Left cardiac atrium (tissue), 4 donors: ENCODE measurements around the gene CLEC3B. TPM values are rescaled to one million over a fixed set of nuclear protein-coding genes. Genes with fewer than 3 reads are reported as not detected.
"Not testable (repeated sequence)": the region's sequence is repeated elsewhere in the genome, so short reads cannot be mapped to it uniquely, and the experiment has no call there.

Experiments
- ATAC-seq, 2 donors: fragments of 200-7000 bp; cut with Tn5 transposase; one replicate each; pipeline ENCODE4 v1.9.1; 2020; ENCODE audit warnings: mild to moderate bottlenecking in 2 of 2, moderate library complexity in 2 of 2
- DNase-seq: peaks from one replicate; pipeline ENCODE4 v3.0.0-alpha.2; 2020
- intact Hi-C, 2 donors: fragments of 100-400 bp; cut with DNase I; formaldehyde crosslinking; loops; one replicate each; pipeline versions ENCODE4 v1.14.1 to v1.15.1; 2022 to 2023
- total RNA-seq, 2 donors: library from RNA; stranded (reverse); fragmentation: NEBNext Ultra II Directional; extraction: Animal tissue kit (Norgen Biotek cat#: 25700); gene quantifications; one replicate each; pipeline ENCODE4 v1.2.1, GENCODE V29; 2021
- donor health status: DM: no; HTN: yes; CAD: no.
- donor health status: DM: no; HTN: yes; CAD: no; lungs with severe emphysema.
- donor health status: DM: yes; HTN: yes; CAD: no.
- donor health status: Dilated cardiomyopathy.

CLEC3B gene
- total RNA-seq, 2 donors from 2014 or later = 107 to 132 TPM

DNA sequence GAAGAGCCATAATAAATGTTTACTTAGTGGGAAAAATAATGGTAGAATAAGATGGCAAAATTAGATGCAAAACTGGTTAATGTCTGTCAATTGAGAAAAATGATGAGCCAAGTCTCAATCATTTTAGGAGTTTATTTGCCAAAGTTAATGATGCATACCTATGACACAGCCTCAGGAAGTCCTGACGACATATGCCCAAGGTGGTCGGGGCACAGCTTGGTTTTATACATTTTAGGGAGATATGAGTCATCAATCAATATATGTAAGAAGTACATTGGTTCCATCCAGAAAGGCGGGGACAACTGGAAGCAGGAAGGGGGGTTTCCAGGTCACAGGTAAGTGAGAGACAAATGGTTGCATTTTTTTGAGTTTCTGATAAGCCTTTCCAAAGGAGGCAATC lies 31.5 kb downstream of the CLEC3B start:
- intact Hi-C loops = loop anchor here in 1 of 2 donors (5.0 kb wide), 1 partner anchor 115 kb away; no protein-coding TSS in a partner anchor
- ATAC-seq (no peak), DNase-seq (no peak)

DNA sequence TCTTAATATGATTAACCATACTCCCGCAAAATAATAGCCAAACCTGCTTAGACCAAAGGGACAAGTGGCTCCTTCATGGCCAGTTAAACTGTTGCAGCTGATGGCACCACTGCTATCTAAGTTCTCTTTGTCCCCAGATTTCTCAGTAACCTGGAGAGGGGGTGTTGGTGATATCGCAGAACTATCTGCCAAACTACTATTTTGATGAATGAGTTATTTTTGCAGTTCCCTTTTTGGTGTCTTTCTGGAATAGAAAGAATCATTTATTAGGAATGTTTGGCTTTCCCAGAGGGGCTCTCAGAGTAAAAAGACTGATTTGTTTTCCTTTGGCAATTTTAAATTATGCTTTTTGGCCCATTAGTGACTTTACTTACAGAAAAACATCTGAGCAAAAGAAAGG lies 33.0 kb downstream of the CLEC3B start:
- ATAC-seq (no peak), DNase-seq (no peak)
- intact Hi-C loops = loop anchor here in 1 of 2 donors (5.0 kb wide), 1 partner anchor 113 kb away; no protein-coding TSS in a partner anchor

DNA sequence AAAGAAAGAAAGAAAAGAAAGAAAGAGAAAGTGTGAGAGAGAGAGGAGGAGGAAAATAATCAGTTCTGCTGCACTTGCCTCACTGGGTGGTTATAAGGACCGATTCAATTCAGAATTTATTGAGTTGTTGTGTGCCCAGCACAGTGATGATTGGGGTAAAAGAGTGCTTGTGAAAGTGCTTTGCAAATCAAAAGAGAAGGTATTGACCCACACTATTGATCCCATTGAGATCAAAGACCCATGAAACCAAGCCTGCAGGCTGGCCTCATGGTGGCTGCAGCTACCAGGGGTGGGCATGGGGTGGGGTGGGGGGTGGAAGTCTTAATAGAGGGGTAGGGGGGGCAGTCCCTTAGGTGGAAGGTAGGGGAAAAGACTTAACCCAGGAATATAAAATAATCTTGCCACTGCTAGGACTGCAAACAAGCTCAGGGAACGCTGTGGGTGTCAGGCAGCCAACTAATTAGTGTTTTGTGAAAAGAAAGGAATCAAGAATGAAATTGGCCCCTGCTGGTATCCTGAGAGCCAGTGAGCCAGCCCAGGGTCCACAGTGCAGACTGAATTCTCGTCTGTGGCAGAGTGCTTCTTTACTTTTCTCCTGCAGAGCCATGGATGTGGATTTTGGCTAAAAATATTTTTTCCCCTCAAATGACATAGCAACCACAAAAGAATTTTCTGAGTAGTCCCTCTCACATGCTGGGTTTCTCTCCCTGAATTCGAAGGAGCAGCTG lies 34.2 kb downstream of the CLEC3B start:
- no peak for ATAC-seq
- intact Hi-C loops = no loop called here
- DNase-seq = no peak

DNA sequence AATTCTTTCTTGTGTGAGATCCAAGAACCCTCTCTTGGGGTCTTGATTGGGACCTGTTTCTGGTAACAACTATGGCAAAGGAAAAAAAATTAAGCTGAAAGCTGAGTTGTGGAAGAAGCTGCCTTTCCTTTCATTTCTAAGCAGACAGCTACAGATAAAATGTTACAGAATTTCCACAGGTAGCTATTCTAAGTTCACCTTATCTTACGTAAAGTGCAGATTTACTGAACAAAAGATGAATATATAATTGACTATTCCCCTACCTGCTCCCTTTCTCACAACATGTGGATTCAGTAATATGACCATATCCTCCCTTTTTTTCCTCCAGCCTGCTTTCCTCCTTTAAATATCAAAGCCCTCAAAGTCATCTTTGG lies 36.6 kb downstream of the CLEC3B start:
- no peak for ATAC-seq
- no peak for DNase-seq
- intact Hi-C loops = no loop called here

DNA sequence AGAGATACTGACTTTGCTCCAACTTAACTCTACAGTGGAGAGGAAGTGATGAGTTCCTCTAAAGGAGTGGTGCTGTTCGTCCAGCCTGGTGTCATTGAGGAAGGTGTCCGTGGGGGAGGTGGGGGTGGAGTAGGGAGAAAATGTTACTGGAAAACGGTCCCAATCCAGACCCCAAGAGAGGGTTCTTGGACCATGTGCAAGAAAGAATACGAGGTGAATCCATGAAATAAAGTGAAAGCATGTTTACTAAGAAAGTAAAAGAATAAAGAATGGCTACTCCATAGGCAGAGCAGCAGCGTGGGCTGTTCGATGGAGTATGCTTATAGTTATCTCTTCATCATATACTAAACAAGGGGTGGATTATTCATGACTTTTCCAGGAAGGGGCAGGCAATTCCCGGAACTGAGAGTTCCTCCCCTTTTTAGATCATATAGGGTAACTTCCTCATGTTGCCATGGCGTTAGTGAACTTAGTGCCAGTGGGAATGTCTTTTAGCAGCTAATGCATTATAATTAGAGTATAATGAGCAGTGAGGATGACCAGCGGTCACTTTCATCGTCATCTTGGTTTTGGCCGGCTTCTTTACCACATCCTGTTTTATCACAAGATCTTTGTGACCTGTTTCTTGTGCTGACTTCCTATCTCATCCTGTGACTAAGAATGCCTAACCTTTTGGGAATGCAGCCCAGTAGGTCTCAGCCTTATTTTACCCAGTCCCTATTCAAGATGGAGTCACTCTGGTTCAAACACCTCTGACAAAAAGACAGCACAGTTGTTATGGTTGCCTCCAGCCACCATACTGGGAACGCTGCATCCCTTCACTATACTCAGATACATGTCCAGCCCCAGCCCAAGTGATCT lies 38.6 kb downstream of the CLEC3B start:
- peak; percentile 19 to 75 for ATAC-seq

DNA sequence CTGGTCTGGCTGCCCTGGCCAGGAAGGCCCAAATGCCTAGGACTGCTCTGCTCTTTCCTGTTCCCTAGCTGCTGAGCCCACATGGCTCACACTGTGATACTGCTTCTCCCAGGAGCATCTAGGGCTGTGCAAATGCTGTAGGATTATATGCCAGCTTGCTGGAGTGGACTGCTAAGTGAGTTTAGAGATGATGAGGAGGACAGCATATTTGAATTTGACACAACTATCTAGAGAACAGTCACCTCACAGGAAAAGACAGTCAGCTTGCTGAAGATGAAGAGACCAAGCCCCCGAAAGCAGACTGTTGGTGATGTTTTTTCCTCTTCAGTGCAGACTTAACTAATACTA lies 39.2 kb downstream of the CLEC3B start:
- no peak for ATAC-seq
- DNase-seq = no peak
- intact Hi-C loops = no loop called here

More for the DNA sequence above, 38.6 kb downstream of the CLEC3B start:
- DNase-seq = no peak
- intact Hi-C loops = no loop called here

DNA sequence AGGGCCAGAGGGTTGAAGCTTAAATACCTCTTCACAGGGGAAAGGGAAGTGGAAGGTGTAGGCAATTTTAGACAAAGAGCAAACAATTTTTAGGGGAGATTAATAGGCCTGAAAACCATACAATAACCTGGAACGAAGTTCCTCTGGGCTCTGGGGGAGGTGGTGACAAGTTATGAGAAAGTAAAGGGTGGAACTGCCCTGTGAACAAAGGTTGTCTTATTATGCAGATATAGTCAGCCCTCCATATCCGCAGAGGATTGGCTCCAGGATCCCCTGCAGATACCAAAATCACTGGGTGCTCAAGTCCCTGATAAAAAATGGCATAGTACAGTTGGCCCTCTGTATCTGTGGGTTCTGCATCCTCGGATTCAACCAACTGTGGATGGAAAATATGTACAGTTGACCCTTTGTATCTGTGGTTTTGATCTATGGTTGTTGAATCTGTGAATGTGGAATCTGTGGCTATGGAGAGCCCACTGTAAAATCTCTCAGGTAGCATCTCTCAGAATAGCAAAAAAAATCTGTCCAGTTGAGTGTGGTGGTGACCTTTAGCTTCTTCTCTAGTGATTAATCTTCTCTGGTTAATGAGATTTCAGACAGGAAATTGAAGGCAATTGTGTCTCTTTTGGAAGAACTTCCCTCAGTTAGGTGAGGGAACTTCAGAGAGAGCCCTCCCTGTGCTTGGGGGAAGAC lies 40.2 kb downstream of the CLEC3B start:
- ATAC-seq = no peak
- intact Hi-C loops = no loop called here

DNA sequence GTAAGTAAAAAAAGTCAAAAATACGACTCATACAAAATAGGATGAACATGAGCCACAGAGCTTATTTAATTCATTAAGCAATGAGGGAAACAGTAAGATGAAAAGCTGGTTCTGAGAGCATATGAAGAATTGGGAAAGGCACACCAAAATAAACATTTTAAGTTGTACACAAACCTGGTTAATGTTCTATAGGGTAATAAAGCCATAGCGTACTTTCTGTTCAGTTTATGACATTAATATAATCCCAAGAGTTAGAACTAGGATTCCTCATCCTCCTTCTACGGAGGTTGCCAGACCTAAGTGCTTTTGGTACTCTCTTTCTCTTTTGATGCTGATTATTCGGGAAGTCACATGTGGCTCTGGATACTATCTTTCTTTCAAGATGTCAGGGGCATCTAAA lies 41.4 kb downstream of the CLEC3B start:
- no peak for DNase-seq
- ATAC-seq = no peak
- intact Hi-C loops = no loop called here

More for the DNA sequence above, 40.2 kb downstream of the CLEC3B start:
- DNase-seq = no peak

DNA sequence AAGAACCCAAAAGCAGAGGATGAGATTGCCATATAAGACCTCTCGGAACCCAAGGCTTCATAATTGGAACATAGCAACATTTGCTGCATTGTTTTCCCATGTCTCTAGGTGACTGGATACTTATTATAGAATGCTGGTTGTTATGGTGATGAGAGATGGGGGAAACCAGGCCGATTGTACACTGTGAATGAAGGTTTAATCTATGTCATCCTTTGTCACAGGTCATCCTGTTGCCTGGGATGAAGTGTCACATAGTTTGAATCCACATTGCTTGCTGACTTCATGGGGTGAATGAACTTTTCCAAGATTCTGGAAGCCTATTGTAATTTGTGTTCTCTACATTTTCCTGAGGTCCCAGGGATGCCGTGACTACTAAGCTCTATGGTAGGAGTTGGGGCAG lies 41.8 kb downstream of the CLEC3B start:
- ATAC-seq = no peak
- DNase-seq = no peak
- intact Hi-C loops = no loop called here

DNA sequence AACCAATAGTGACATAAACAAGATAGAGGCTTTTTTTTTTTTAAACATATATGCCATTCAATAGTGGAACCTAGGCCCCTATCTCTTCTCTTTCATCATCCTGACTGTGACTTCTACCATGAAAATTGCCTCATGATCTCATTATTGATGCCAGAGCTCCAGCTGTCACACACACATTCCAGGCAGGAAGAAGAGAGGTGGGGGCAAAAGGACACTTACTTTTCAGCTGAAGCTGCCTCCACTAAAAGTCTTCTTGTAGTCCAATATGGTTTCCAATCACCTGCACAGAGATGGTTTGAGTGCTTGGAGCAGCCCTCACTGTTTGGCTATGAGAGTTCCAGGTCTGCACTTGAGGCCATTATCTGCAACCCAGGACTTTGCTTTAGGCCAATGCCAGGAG lies 45.0 kb downstream of the CLEC3B start:
- intact Hi-C loops = no loop called here
- DNase-seq (no peak), ATAC-seq (no peak)

DNA sequence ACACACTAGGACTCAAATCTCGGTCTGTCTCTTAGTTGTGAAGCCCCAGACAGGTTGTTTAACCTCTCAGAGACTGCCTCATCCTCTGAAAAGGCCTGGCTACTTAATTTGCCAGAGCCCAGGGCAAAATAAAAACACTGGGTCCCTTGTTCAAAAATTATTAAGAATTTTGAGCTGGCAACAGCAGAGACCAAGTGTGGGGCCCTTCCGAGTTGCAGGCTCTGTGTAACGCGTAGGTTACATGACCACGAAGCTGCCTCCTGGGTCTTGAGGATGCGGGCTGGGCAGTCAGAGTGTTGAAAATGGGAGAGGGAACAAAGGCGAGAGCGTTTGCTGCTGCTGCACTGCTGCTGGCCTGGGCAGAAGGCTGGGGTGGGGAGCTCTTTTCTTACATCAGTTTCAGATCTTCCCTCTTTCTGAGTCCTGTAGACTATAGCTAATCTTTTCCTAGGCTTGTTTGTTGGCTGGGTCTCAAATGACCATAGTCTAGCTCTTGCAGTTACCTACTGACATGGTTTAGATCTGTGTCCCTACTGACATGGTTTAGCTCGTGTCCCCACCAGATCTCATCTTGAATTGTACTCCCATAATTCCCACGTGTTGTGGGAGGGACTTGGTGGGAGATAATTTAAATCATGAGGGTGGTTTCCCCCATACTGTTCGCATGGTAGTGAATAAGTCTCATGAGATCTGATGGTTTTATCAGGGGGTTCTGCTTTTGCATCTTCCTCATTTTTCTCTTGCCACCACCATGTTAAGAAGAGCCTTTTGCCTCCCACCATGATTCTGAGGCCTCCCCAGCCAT lies 49.9 kb downstream of the CLEC3B start:
- DNase-seq = no peak
- ATAC-seq = no peak
- intact Hi-C loops = no loop called here

DNA sequence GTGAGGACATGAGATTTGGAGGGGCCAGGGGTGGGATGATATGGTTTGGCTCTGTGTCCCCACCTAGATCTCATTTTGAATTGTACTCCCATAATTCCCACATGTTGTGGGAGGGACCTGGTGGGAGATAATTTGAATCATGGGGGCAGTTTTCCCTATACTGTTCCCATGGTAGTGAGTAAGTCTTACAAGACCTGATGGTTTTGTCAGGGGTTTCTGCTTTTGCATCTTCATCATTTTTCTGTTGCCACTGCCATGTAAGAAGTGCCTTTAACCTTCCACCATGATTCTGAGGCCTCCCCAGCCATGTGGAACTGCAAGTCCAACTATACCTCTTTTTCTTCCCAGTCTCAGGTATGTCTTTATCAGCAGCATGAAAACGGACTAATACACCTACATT lies 52.2 kb downstream of the CLEC3B start:
- ATAC-seq, DNase-seq, intact Hi-C loops: not testable (repeated sequence)

DNA sequence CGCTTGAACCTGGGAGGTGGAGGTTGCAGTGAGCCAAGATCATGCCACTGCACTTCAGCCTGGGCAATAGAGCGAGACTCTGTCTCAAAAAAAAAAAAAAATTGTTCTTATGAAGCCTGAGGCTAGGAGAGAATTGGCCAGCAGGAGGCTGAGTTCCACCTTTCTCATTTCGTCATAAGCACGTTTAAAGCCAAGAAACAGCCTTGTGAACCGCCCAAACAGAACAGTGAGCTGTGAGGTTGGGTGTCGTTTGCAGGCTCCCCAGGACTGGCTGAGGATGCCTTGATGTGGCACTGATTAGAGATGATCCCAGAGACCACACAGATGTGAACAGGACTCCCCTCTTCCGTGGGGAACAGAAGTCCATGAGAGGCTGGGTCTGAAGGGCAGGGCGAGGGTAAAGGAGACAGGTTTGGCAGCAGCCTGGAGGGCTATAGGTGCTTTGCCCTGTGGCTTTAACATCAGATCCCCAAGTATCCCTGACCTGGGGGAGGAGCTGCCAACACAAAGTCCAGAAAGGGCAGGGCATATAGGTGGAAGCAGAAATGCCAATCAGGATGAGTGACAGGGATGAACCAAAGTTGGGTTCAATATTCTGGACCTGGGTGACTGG lies 52.9 kb downstream of the CLEC3B start:
- ATAC-seq (peak in 1 of 2 donors; percentile 39), DNase-seq (no peak)
- intact Hi-C loops = no loop called here

DNA sequence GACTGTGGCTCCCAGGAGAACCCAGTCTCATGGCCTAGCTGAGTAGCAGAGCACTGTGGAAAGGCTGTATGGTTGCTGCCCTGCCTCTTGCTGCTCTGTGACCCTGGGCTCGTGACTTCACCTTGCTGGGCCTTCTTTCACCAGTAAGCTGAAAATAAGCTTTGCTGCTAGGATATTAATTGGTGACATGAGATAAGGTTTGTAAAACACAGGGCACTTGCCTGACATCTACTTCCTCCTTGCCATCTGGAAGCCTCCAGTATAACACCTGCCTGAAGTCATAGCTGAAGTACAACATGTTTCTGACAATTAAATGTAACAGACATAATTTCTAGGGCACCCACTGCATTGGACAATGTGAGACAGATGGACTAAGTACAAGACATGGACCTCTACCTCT lies 53.6 kb downstream of the CLEC3B start:
- DNase-seq (no peak), ATAC-seq (peak in 1 of 2 donors; percentile 36)
- intact Hi-C loops = no loop called here

DNA sequence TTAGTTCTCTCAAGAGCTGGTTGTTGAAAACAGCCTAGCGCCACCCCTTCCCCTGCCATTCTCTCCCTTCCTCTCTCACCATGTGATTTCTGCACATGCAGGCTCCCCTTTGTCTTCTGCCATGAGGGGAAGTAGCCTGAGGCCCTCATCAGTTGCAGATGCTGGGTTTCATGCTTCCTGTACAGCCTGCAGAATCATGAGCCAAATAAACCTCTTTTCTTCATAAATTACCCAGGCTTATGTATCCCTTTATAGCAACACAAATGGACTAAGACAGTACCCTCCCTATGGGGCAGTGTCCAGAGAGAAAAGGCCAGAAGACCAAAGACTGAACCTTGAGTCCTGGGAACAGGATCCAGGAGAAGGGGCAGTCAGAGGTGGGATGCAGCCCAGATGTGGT lies 54.7 kb downstream of the CLEC3B start:
- ATAC-seq = no peak

DNA sequence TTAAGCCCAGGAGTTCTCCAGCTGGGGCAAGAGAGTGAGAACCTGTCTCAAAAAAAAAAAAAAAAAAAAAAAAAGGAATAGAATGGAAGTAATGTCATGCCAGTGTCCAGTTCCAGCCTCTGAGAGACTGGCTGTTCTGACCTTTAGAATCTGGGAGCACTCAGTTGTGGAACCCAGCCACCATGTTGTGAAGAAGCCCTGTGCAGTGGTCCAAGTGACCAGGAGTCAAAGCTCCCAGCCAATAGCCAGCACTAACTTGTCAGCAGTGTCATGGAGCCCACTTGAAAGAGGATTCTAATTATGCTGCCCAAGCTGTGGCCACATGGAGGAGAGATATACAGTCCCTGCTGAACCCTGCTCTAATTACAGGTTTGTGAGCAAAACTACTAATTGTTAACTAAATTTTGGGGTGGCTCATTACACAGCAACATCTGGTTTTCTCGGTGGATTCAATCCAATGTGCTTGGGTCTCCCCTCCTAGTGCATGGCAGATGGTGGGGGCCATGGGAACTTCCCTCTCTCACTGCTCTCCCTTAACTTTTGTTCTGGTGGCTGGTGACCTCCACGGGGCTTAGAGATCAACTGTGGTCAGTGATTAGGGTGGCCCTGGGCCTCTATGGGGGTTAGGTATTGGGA lies 55.5 kb downstream of the CLEC3B start:
- DNase-seq = no peak
- ATAC-seq = no peak
- intact Hi-C loops = no loop called here

More for the DNA sequence above, 54.7 kb downstream of the CLEC3B start:
- DNase-seq = no peak
- intact Hi-C loops = no loop called here

DNA sequence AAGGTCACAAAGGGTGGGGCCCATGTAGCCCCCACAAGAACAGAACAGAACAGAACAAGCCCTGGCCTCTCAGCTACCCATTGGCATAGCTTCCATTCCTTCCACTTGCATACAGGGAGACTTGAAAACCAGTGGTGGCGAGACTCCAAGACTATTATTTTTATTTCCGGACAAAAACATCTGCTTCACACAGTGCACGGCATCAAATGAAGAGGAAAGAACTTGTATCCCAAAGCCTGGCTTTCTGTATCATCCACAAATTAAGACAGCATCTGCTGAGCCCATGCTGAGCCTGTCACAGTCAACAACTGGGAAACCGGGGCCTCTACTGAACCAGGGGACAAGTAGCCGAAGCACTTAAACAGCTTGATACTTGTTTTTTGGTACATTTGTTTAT lies 56.0 kb downstream of the CLEC3B start:
- DNase-seq = no peak
- no peak for ATAC-seq
- intact Hi-C loops = no loop called here

DNA sequence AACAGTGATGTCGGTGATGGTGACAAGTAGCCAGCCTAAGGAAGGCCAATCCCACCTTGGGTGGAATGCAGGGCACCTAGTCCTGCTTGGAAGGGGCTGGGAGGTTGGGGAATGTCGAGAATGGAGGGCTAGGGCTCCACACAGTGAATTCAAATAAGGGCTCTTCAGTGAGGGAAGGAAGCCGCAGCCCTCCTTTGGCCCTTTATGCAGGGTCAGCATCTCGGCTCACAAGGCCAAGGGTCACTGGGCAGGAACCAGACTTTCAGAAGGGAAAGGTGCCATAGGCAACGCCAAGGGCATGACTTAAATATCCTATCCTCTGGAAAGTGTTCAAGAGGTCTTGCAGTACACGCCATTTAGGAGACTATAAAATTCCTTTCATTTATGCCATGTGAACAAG lies 56.9 kb downstream of the CLEC3B start:
- DNase-seq = no peak

More for the DNA sequence above, 56.9 kb downstream of the CLEC3B start:
- ATAC-seq = no peak
- intact Hi-C loops = no loop called here
